GM19395 (cell line): ENCODE data around the gene SLCO4C1.
"Not testable (repeated sequence)": the region's sequence is repeated elsewhere in the genome, so short reads cannot be mapped to it uniquely, and the experiment has no call there.

ENCODE experiments used
- ATAC-seq: cut with Tn5 transposase; IDR thresholded peaks from one replicate; pipeline ENCODE4 v1.9.1; 2021; ENCODE audit warnings: mild to moderate bottlenecking, moderate library complexity; ENCODE audit not compliant: unreplicated experiment

The SLCO4C1 gene, protein sequence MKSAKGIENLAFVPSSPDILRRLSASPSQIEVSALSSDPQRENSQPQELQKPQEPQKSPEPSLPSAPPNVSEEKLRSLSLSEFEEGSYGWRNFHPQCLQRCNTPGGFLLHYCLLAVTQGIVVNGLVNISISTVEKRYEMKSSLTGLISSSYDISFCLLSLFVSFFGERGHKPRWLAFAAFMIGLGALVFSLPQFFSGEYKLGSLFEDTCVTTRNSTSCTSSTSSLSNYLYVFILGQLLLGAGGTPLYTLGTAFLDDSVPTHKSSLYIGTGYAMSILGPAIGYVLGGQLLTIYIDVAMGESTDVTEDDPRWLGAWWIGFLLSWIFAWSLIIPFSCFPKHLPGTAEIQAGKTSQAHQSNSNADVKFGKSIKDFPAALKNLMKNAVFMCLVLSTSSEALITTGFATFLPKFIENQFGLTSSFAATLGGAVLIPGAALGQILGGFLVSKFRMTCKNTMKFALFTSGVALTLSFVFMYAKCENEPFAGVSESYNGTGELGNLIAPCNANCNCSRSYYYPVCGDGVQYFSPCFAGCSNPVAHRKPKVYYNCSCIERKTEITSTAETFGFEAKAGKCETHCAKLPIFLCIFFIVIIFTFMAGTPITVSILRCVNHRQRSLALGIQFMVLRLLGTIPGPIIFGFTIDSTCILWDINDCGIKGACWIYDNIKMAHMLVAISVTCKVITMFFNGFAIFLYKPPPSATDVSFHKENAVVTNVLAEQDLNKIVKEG

DNA sequence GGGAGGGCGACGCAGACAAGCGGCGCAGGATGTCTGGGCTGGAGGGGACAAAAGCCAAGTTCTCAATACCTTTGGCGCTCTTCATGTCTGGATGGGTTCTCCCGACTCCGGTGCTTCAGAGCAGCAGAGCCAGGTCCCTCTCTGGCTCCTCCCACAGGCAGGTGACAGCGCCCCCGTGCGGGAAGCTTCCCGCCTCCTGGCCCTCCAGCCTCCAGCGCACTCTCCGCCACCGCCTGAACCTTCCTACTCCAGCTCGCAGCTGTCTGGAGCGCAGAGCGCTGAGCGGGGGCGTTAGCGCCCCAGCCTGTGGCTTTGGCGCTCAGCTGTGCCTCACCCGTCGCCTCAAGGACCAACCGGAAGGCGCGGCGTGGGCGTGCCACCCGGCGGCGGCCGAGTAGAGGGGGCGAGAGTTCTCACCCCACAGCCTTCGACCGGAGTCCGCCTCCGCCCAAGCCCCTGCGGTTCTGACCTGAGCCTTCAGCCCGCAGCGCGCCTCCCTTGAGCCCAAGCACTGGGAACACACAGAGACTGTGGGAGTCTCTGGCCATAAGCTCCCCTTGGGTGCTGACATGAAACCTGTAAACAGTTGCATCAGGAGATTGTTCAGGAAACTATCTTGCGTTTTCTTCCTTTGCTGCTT is at the start of gene SLCO4C1:
SLCO4C1 (minus strand) TSS at position 107 of the 640 bp plus-strand sequence; CDS start at position 85, 22 bp downstream.
- ATAC-seq, result peak; percentile 97

DNA sequence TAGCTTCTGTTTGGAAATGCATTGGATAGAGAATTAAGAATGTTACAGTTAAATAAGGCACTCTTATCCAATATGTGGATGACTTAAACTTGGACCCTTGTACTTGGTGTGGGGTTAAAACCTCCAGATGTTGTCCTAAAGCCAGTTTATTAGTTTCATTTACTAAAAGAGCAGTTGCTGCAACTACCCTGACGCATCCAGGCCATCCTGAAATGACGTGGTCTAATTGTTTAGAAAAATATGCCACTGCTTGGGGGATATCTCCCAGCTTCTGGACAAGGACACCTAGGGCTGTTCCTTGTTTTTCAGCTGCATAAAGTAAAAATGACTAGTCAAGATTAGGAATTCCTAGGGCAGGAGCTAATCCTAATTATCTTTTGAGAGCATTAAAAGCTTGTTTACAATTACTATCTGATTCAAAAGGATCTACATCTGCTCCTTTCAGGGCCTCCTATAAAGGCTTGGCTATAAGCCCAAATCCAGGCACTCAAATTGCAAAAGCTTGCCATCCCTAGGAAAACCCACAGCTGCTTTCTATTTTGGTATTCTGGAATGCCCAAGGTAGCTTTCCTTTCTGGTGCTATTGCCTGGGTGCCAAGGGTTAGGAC is 45.7 kb upstream of the SLCO4C1 start:
- ATAC-seq, result no peak

DNA sequence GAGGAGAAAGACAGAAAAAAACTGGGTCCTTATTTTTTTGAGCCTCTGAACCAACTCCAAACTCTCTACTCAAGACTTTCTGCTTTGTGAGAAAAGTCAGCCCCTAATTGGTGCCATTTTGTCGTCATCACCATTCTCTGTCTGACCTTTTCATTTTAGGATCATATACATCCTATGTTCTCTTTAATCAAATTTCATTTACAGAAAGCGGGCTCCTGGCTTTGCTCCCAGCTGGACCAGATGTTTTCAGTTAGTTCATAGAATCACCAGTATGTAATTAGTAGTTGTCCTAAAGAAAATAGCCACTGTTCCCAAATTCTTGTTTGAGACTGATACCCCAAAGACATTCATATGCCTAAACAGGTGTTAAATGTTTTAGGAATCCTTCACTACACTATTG is 28.6 kb upstream of the SLCO4C1 start:
- ATAC-seq, result no peak

DNA sequence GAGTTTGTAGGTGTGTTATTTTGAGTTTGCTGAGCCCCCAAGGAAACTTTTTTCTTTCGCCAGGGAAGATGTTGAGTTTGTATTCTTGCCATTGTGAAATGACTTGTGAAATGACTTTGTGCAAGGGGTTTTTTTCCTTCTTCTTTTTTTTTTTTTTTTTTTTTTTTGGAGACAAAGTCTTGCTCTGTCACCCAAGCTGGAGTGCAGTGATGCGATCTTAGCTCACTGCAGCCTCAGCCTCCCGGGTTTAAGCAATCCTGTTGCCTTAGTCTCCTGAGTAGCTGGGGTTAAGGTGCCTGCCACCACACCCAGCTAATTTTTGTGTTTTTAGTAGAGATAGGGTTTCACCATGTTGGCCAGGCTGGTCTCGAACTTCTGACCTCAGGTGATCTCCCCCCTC is 22.7 kb upstream of the SLCO4C1 start:
- ATAC-seq, result not testable (repeated sequence)

DNA sequence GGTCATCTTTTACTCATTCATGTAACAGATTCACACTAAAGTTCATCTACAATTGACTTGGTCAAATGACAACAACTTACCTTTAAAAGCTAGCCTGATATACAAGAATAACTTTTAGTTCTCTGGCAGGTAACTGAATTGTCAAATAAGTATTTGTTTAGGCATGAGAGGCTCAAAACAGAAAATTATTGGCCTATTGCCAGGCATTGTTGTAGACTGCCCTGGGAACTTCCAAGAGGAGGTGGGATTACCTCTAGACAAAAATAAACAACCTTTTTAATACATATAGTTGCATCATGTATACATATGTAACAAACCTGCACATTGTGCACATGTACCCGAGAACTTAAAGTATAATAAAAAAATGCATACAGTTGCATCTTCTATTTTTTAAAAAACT is 18.2 kb upstream of the SLCO4C1 start:
- no peak for ATAC-seq

DNA sequence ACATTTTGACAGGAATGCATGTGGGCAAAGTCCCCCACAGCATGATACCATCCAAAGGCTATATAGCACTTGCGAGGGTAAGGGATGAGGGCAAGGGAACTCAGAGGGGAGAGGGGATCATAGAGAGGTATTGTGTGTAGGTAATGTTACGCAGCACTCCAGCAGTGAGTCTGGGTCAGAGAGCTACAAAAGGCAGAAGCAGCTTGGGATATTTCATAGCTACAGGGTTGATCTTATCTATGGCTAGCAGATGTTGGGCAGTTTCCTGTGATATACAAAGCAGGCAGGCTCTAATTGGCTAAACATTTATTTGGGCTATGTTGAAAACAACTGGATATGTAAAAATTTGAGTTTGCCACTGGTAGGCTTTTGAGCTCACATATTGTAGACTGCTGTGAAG is 17.8 kb upstream of the SLCO4C1 start:
- ATAC-seq, result no peak

DNA sequence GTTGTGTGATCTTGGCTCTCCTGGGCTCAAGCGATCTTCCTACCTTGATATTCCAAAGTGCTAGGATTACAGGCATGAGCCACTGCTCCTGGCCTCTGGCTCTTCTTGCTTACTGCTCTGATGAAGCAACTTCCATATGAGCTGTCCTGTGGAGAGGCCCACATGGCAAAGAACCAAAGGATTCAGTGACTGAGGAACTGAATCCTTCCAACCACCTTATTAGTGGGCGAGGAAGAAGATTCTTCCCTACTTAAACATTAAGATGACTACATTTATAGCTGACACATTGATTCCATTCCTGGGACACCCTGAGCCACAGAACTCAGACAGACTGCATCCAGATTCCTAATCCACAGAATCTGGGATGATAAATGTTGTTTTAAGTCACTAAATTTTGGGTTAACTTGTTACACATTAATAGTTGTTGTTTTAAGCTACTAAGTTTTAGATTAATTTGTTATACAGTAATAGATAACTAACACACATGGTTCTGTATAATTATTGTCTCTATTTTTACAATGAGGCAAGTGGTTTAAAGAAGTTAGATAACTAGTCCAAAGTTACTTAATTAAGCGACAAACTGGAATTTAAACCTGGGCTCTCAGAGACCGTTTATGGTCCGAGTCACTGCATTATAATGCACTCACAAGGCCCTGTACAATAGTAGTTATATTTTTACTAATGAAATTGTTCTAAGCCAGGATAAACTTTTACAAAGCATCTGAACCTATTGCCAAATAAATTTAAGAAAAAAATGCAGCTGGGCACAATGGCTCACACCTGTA is 16.7 kb upstream of the SLCO4C1 start:
- no peak for ATAC-seq

DNA sequence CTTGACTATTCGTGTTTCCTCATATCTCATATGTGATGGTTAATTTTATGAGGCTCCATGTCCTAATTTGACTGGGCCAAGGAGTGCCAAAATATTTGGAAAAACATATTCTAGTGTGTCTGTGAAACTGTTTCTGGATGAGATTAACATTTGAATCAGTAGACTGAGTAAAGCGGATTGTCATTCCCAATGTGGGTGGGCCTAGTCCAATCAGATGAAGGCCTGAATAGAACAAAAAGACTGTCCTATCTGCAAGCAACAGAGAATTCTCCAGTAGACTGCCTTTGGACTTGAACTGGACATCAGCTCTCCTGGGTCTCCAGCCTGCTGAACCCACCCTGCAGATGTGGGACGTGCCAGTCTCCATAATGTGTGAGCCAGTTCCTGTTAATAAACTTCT is 13.5 kb upstream of the SLCO4C1 start:
- ATAC-seq, result no peak

DNA sequence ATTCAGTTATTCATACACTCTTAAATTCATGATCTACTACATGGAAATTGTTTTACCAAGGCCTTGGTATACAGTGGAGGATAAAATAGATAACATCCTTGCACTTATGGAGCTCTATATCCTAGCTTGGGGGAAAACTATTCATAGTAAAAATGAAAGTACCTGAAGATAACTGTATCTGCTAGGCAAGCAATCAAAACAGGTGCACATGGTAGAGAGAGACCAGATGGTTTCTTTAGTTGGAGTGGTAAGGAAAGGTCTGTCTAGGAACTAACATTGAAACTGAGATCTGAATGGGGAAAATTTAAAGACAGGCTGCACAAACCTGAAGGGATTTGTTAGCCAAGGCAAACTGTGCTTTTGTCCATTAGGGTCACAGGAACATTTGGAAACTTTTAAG is 11.1 kb upstream of the SLCO4C1 start:
- peak; percentile 68 for ATAC-seq

DNA sequence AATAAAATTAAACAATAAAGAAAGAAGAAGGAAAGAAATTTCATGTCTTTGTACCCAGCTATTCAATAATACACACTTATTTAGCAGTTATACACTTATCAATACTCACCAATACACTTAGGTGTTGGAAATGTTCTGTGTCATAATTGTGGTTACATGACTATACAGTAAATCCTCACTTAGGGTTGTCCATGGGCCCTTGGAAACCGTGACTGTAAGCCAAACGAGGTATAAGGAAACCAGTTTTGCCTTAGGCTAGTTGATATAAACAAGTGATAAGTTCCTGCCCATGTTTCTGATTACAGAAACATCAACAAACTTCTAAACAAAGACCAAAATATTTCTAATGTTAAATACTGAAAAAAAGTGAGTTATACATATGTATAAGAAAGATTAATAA is 10.0 kb upstream of the SLCO4C1 start:
- no peak for ATAC-seq

DNA sequence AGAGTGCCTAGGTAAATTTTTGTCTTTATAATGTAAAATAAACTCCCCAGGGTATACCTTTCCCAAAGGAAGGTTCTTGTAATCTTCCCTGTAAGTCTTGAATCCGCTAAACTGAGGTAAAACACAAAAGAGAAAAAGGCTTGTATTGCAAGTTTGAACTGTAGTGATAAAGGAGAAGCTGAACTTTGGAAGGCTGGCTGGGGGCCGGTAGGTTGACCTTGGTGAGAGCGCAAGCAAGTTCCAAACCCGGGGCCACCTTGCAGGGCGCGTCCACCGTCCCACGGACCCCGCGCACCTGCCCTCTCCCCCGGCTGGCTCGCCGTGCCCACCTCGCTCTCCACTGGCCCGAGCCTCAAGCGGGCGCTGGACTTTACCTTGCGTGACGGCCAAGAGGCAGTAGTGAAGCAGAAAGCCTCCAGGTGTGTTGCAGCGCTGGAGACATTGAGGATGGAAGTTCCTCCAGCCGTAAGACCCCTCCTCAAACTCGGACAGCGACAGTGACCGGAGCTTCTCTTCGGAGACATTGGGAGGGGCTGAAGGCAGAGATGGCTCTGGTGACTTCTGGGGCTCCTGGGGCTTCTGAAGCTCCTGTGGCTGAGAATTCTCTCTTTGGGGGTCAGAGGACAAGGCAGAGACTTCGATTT is 428 bp downstream of the SLCO4C1 start:
- peak; percentile 16 for ATAC-seq

DNA sequence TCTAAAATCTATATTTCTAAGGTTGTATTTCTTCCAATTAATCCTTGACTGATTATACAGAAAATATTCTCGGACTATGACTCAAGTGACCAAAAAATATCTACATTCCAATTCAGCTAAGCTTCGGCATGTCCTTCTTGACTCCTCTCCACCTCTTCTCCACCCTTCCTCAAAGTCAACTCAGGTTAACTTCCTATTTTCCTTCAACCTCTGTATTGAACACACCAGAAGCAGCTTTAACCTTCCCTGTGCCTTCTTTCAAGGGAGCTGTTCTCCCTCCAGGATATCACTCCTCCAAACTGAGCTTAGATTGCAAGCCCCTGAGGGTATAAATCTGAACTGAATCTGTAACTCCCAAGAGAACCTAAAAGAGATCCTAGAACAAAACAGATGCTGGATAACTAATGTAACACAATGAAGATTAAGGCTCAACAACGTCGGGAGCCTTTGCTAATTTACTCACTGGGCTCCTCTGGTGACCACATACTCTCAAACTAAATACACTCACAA is 1.1 kb downstream of the SLCO4C1 start:
- ATAC-seq, result no peak

DNA sequence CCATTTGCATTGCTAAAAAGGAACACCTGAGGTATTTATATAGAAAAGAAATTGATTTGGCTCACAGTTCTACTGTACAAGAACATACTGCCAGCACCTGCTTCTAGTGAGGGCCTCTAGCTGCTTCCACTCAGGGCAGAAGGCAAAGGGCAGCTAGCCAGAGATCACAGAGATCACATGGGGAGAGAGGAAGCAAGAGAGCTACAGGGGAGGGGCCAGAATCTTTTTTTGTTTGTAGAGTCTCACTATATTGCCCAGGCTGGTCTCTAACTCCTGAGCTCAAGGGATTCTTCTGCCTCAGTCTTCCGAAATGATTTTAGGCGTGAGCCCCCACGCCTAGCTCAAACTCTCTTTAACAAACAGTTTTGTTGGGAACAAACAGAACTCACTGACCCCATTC is 6.1 kb downstream of the SLCO4C1 start:
- no peak for ATAC-seq

DNA sequence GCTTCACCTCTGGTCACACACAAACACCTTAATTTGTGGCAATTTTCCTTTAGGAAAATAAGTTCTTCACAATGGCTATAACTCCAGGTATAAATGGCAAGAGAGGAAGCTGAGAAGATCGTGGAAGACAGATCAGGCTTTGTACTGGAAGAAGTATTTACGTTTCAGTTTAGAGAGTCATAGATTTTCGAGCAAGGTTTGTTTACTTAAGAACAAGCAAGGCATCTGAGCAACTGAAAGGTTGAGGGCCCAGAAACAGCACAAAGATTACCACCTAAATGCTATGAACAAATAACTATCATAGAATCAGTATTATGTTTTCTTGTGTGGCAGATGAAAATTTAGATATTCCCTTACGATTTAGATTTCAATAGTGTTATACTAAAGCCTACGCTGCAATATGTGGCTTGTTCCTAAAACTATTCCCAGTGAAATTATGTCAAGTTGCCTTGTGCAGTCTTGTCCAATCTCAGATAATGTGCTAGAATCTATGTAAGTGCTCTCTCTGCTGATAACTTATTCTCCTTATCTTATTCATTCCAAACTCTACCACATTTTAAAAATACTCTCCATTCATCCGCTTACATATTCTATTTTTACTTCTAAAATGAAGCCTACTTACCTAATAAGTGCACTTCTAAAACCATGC is 6.7 kb downstream of the SLCO4C1 start:
- ATAC-seq, result no peak

DNA sequence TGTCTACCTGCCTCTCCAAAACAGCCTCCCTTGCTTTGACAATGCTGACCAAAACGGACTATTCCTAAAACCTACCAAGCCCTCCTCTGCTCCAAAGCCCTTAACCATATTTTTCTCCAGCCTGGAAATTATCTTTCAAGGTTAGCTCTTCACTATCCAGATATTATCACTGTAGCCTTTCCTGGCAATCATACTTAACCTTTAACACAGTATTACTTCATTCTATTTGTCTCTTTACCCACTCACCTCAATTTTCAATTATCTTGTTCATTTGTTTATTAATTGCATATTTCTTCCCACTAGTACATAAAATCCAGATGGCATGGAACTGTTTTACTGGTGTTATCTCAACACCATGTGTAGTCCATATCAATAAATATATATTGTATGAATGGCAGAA is 7.5 kb downstream of the SLCO4C1 start:
- no peak for ATAC-seq

DNA sequence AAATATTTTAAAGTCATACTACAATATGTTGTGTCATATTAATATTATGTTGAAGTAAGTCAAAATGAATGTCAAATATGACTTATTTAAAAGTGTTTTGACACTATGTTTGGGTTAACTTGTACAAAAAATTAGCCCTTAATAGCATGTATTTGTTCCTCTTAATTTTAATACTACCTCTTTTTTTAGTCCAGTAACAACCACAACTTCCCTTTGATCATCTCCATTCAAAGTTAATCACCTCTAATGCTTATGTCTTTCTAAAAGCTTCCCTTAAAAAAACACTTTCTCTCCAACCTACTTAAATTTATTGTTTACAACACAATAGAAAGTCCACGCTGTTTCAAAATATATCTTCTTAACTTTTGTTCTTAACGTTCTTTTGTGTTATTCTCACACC is 9.6 kb downstream of the SLCO4C1 start:
- ATAC-seq, result no peak

DNA sequence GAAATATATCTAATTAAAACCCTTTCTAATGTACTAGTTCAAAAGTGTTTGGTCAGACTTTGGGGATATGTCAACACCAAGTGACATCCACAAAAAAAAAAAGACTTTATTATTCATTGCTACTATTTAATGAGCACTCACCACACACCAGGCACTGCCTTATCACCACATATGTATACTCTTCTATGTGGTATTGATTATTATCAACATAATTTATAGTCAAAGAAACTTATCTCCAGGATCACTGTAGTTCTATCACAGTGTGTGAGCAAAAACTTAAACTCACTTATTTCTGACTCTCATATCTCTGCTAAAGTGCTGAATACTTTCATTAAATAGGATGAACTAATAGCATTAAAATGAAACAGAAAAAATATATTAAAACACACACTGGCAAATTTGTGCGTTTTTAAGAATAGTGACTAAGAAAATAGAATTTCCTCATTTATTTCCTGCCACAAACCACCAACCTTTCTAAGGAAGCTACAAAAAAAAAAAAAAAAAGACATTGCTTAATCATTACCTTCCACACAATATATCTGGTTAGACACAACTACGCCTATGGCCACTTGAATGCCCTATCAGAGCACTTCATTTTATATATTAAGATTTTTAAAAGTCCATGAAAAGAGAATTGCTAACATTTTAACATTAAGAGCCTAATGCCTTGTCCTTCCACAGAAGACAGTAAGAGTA is 12.8 kb downstream of the SLCO4C1 start:
- peak; percentile 62 for ATAC-seq

DNA sequence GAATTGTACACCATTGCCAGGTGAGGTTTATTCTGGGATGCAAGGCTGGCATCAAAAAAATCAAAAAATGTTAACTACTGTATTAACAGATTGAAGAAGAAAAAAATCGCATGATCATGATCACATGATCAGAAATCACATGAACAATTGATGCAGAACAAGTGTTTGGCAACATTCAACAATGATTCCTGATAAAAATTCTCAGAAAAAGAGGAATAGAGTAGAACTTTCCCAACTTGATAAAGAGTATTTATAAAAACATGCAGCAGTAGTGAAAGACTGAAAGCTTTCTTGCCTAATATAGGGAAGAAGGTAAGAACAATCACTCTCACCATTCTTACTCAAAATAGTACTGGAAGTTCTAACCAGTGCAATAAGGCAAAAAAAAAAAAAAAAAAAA is 16.4 kb downstream of the SLCO4C1 start:
- ATAC-seq, result no peak

DNA sequence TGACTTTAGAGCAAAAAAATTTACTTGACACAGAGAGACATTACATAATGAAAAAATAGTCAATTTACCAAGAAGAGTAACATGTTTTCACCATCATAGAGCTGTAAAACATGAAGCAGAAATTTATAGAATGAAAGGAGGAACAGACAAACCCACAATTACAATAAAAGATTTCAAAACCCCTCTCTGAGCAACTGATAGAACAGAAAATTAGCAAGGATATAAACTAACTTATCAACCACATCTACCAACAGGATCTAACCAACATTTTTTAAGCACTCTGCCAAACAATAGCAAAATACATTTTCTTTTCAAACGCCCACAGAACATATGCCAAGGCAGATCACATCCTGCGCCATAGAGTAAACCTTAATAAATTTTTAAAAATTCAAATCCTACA is 17.9 kb downstream of the SLCO4C1 start:
- no peak for ATAC-seq
